HG03135 (cell line): ENCODE results near the gene RIPOR3.
"Not testable (repeated sequence)": the region's sequence is repeated elsewhere in the genome, so short reads cannot be mapped to it uniquely, and the experiment has no call there.

Experiments
- ATAC-seq: cut with Tn5 transposase; IDR thresholded peaks from one replicate; pipeline ENCODE4 v1.9.1; 2021; ENCODE audit warnings: mild to moderate bottlenecking, moderate library complexity; ENCODE audit not compliant: unreplicated experiment

The RIPOR3 gene

GRCh38 chr20:50704514-50704913 lies 13.2 kb upstream of the RIPOR3 start:
- ATAC-seq, result no peak

- not testable (repeated sequence) for ATAC-seq
Measured at GRCh38 chr20:50703651-50704438, 12.5 kb upstream of the RIPOR3 start.

- ATAC-seq, result no peak
Measured at GRCh38 chr20:50701041-50701963, 10.0 kb upstream of the RIPOR3 start.

GRCh38 chr20:50699688-50700087 lies 8.3 kb upstream of the RIPOR3 start:
- ATAC-seq, result no peak

GRCh38 chr20:50698255-50698654 lies 6.9 kb upstream of the RIPOR3 start:
- not testable (repeated sequence) for ATAC-seq

- ATAC-seq, result no peak
Measured at GRCh38 chr20:50695135-50695872, 4.0 kb upstream of the RIPOR3 start.

- no peak for ATAC-seq
Measured at GRCh38 chr20:50694379-50695134, 3.2 kb upstream of the RIPOR3 start.

- ATAC-seq, result no peak
Measured at GRCh38 chr20:50693001-50693400, 1.7 kb upstream of the RIPOR3 start.

- no peak for ATAC-seq
Measured at GRCh38 chr20:50692552-50692933, 1.2 kb upstream of the RIPOR3 start.

- ATAC-seq, result no peak
Measured at GRCh38 chr20:50691573-50692551, 520 bp upstream of the RIPOR3 start.

GRCh38 chr20:50689864-50690649 lies 1.3 kb downstream of the RIPOR3 start:
- ATAC-seq, result no peak

GRCh38 chr20:50688256-50688975 lies 2.9 kb downstream of the RIPOR3 start:
- no peak for ATAC-seq

- no peak for ATAC-seq
Measured at GRCh38 chr20:50686821-50687220, 4.5 kb downstream of the RIPOR3 start.

GRCh38 chr20:50683570-50683969 lies 7.8 kb downstream of the RIPOR3 start:
- no peak for ATAC-seq

GRCh38 chr20:50682947-50683530 lies 8.3 kb downstream of the RIPOR3 start:
- no peak for ATAC-seq

- ATAC-seq, result no peak
Measured at GRCh38 chr20:50682065-50682464, 9.3 kb downstream of the RIPOR3 start.

- no peak for ATAC-seq
Measured at GRCh38 chr20:50681359-50682064, 9.8 kb downstream of the RIPOR3 start.
